H1 (cell line): ENCODE data around the gene TMEM181. TPM values are rescaled to one million over a fixed set of nuclear protein-coding genes. Genes with fewer than 3 reads are reported as not detected.

Experiments used
- ATF3 ChIP-seq: IDR thresholded peaks from 2 replicates; pipeline ENCODE4 v1.6.1; 2011; ENCODE audit warnings: low read depth, mild to moderate bottlenecking, low read length; ENCODE audit not compliant: insufficient read depth
- CTBP2 ChIP-seq: IDR thresholded peaks from 2 replicates; pipeline ENCODE4 v1.7.0; 2011; ENCODE audit warnings: borderline replicate concordance, mild to moderate bottlenecking, moderate library complexity, mixed read lengths, low read length; ENCODE audit not compliant: insufficient read depth, insufficient read length
- E2F6 ChIP-seq: IDR thresholded peaks from 2 replicates; pipeline ENCODE4 v1.6.1; 2012; ENCODE audit warnings: inconsistent platforms
- GTF2F1 ChIP-seq: IDR thresholded peaks from 2 replicates; pipeline ENCODE4 v1.6.1; 2012; ENCODE audit warnings: low read depth, low read length, improper control_type of control experiment, borderline replicate concordance
- polyA plus RNA-seq, 7 experiments: library from polyadenylated mRNA; depleted of rRNA in 3 of 7; stranded (reverse) in 5 of 7; unstranded in 2 of 7; fragments of >200 nt in 5 of 7; fragments of 200-250 nt in 2 of 7; gene quantifications; 1 replicate in 5 of 7; 2 replicates in 1 of 7; 4 replicates in 1 of 7; pipeline versions ENCODE4 v1.2.1 to v1.2.3, GENCODE V29; 2011 to 2013; ENCODE audit warnings: missing spikeins in 2 of 7, mixed read lengths in 2 of 7
- total RNA-seq: library from RNA; stranded (reverse); fragmentation: NEBNext Ultra II Directional; extraction: Animal tissue kit (Norgen Biotek cat#: 25700); gene quantifications from 2 replicates; pipeline ENCODE4 v1.2.1, GENCODE V29; 2021

TMEM181 gene
- total and polyA plus RNA-seq, 2 of the 8 experiments (the other 6 are each of a cell fraction or from before 2014, with no cell fraction given) = 8.6 to 19.0 TPM

- no peak for TF ChIP-seq GTF2F1
- no peak for TF ChIP-seq E2F6
- no peak for TF ChIP-seq CTBP2
- TF ChIP-seq ATF3 = no peak
Observed at GRCh38 chr6:158622545-158623190, 62.8 kb downstream of the TMEM181 start (continued).
